Spleen (tissue), 11 donors: ENCODE measurements around the gene SASS6. TPM values are rescaled to one million over a fixed set of nuclear protein-coding genes. Genes with fewer than 3 reads are reported as not detected.
A peak's percentile ranks its signal among the peaks of the same experiment; 100 is the strongest.

Experiments
- DNase-seq: peaks from one replicate; pipeline ENCODE4 v3.0.0-alpha.2; 2020
- H3K27ac ChIP-seq, 8 donors: fragments of 200-600 bp; sonication (generic) in 7 of 8; 1 replicate in 4 of 8; 2 replicates in 4 of 8; pipeline versions ENCODE4 v1.5.0 to v1.8.0; 2016 to 2021; ENCODE audit warnings: inconsistent platforms in 4 of 8, mild to moderate bottlenecking in 4 of 8, moderate library complexity in 1 of 8
- H3K27me3 ChIP-seq, 7 donors: fragments of 200-600 bp; sonication (generic) in 6 of 7; replicated peaks in 1 of 7; 1 replicate in 4 of 7; 2 replicates in 3 of 7; pipeline versions ENCODE4 v1.5.0 to v1.8.0; 2016 to 2021; ENCODE audit warnings: inconsistent platforms in 3 of 7, mild to moderate bottlenecking in 1 of 7
- H3K36me3 ChIP-seq, 6 donors: fragments of 200-600 bp; sonication (generic) in 5 of 6; 1 replicate in 4 of 6; 2 replicates in 2 of 6; pipeline versions ENCODE4 v1.5.0 to v1.8.0; 2016 to 2021; ENCODE audit warnings: inconsistent platforms in 2 of 6
- H3K4me1 ChIP-seq, 6 donors: fragments of 200-600 bp; sonication (generic) in 5 of 6; 1 replicate in 3 of 6; 2 replicates in 3 of 6; pipeline versions ENCODE4 v1.5.0 to v1.8.0; 2016 to 2021; ENCODE audit warnings: inconsistent platforms in 3 of 6
- H3K4me3 ChIP-seq, 8 donors: fragments of 200-600 bp; sonication (generic) in 7 of 8; 1 replicate in 4 of 8; 2 replicates in 4 of 8; pipeline versions ENCODE4 v1.5.0 to v1.8.0; 2016 to 2021; ENCODE audit warnings: inconsistent platforms in 4 of 8, mild to moderate bottlenecking in 4 of 8, moderate library complexity in 2 of 8
- H3K9me3 ChIP-seq, 8 donors: fragments of 200-600 bp; sonication (generic) in 7 of 8; 1 replicate in 4 of 8; 2 replicates in 4 of 8; pipeline versions ENCODE4 v1.5.0 to v1.8.0; 2016 to 2021; ENCODE audit warnings: inconsistent platforms in 4 of 8
- CTCF ChIP-seq, 11 experiments: fragments of 200-600 bp in 7 of 11; fragments of 450-650 bp in 4 of 11; sonication (generic) in 4 of 11; IDR thresholded peaks in 8 of 11; conservative IDR thresholded peaks in 3 of 11; 1 replicate in 7 of 11; 2 replicates in 4 of 11; pipeline versions ENCODE4 v1.4.0 to v1.8.0; 2016 to 2021; ENCODE audit warnings: antibody characterized with exemption in 11 of 11, inconsistent platforms in 4 of 11, mild to moderate bottlenecking in 1 of 11
- POLR2A ChIP-seq, 3 donors: fragments of 450-650 bp; IDR thresholded peaks; one replicate each; pipeline ENCODE4 v1.5.1; 2017; ENCODE audit warnings: antibody characterized with exemption in 3 of 3, mild to moderate bottlenecking in 1 of 3
- POLR2AphosphoS5 ChIP-seq, 3 donors: sonication (generic); formaldehyde crosslinking; IDR thresholded peaks; one replicate each; pipeline ENCODE4 v1.5.1; 2017; ENCODE audit warnings: antibody characterized with exemption in 3 of 3
- WGBS, 5 donors: extraction: QIAGEN DNeasy Blood & Tissue Kit in 3 of 5; methylation state at CpG; one replicate each; pipeline versions ENCODE4 v1.1.5 to v1.1.7; 2013 to 2018; 5-methylcytosine and 5-hydroxymethylcytosine counted together
- intact Hi-C: fragments of 100-400 bp; cut with DNase I; formaldehyde crosslinking; loops from one replicate; pipeline ENCODE4 v1.15.0; 2023; ENCODE audit warnings: low total_unique reads
- polyA plus RNA-seq, 3 donors: library from polyadenylated mRNA; stranded (reverse); fragments of 200-250 nt; gene quantifications; one replicate each; pipeline ENCODE4 v1.2.1, GENCODE V29; 2013
- total RNA-seq, 7 donors: library from RNA; depleted of rRNA in 3 of 7; stranded (reverse); fragments of >200 nt in 3 of 7; fragmentation: NEBNext Ultra II Directional in 4 of 7; extraction: Animal tissue kit (Norgen Biotek cat#: 25700) in 4 of 7; gene quantifications; one replicate each; pipeline versions ENCODE4 v1.1.0 to v1.2.1, GENCODE V29; 2016 to 2021
- donor health status: healthy with polysubstance abuse.
- donor health status: DM: no; HTN: no; CAD: no; lungs with moderate emphysema.
- donor health status: DM: no; HTN: no; CAD: no.
- donor health status: Bipolar disorder and iron deficiency.
- donor health status: healthy.
- donor health status: DM: no; HTN: no; CAD: no.
- donor health status: DM: yes; HTN: yes; CAD: no.

SASS6 gene
- total and polyA plus RNA-seq, 10 donors = 2.7 to 9.2 (median 4.2) TPM

GRCh38 chr1:100131623-100132022, 1.1 kb downstream of the SASS6 start:
- no peak for TF ChIP-seq CTCF (IDR thresholded peaks at IDR 0.05 in 8 of 11, conservative IDR thresholded peaks at IDR 0.05 in 3 of 11)
- no peak for TF ChIP-seq POLR2AphosphoS5 (IDR thresholded peaks at IDR 0.05)
- TF ChIP-seq POLR2A (IDR thresholded peaks at IDR 0.05) = no peak
- no peaks in the 10 kb centered on the region for H3K9me3 ChIP-seq
- peaks cover 18 to 59% (median 41%) of the 10 kb centered on the region in 6 donors for H3K4me1 ChIP-seq
- peaks cover 0 to 3% (median under 1%) of the 10 kb centered on the region in 6 donors for H3K36me3 ChIP-seq
- 80 to 85% (median 82%) methylated on average over 8 of the region's 8 CpGs for WGBS, 5 donors
- no peaks in the 10 kb centered on the region for H3K27me3 ChIP-seq
- no peak overlapping the region for H3K27ac ChIP-seq
- intact Hi-C loops = loop anchor here (10.0 kb wide), 2 partner anchors 143 to 223 kb away; partner anchors contain the start of gene CDC14A
- DNase-seq = no peak
- peak overlapping the region in 5 of 8 donors; percentile 77 to 94 (median 79) for H3K4me3 ChIP-seq

- no peaks in the 10 kb centered on the region for H3K27me3 ChIP-seq
- H3K27ac ChIP-seq = no peak overlapping the region
- intact Hi-C loops = loop anchor here (10.0 kb wide), 2 partner anchors 144 to 224 kb away; partner anchors contain the start of gene CDC14A
- H3K4me1 ChIP-seq = peaks cover 18 to 49% (median 35%) of the 10 kb centered on the region in 6 donors
- H3K36me3 ChIP-seq = no peaks in the 10 kb centered on the region
- no peak overlapping the region for H3K4me3 ChIP-seq
- no peaks in the 10 kb centered on the region for H3K9me3 ChIP-seq
- whole genome bisulfite sequencing, 5 donors = 71 to 84% (median 79%) methylated on average over 5 of the region's 5 CpGs
- DNase-seq = no peak
- no peak for TF ChIP-seq CTCF (IDR thresholded peaks at IDR 0.05 in 8 of 11, conservative IDR thresholded peaks at IDR 0.05 in 3 of 11)
- TF ChIP-seq POLR2A (IDR thresholded peaks at IDR 0.05) = no peak
- no peak for TF ChIP-seq POLR2AphosphoS5 (IDR thresholded peaks at IDR 0.05)
These were observed 2.1 kb downstream of the SASS6 start for GRCh38 chr1:100130552-100131077.

- H3K9me3 ChIP-seq = no peaks in the 10 kb centered on the region
- no peak for DNase-seq
- intact Hi-C loops = no loop called here
- H3K27me3 ChIP-seq = no peaks in the 10 kb centered on the region
- H3K27ac ChIP-seq = no peak overlapping the region
- peaks cover 0 to 28% (median 0%) of the 10 kb centered on the region in 6 donors for H3K36me3 ChIP-seq
- WGBS, 5 donors = 77 to 86% (median 78%) methylated on average over 1 of the region's 1 CpG
- no peak overlapping the region for H3K4me3 ChIP-seq
- H3K4me1 ChIP-seq = peaks cover 5 to 23% (median 15%) of the 10 kb centered on the region in 6 donors
- TF ChIP-seq CTCF (IDR thresholded peaks at IDR 0.05 in 8 of 11, conservative IDR thresholded peaks at IDR 0.05 in 3 of 11) (no peak), POLR2AphosphoS5 (IDR thresholded peaks at IDR 0.05) (no peak), POLR2A (IDR thresholded peaks at IDR 0.05) (no peak)
These were observed 5.5 kb downstream of the SASS6 start for GRCh38 chr1:100127226-100127625.

GRCh38 chr1:100122177-100122576, 10.6 kb downstream of the SASS6 start:
- Histone ChIP-seq H3K4me1 (no peaks in the 10 kb centered on the region), H3K9me3 (no peaks in the 10 kb centered on the region), H3K4me3 (no peak overlapping the region), H3K27ac (no peak overlapping the region), H3K36me3 (peaks cover 0 to 66% (median 6%) of the 10 kb centered on the region in 6 donors), H3K27me3 (no peaks in the 10 kb centered on the region)
- intact Hi-C loops = no loop called here
- DNase-seq = no peak
- WGBS, 5 donors = 85 to 93% (median 92%) methylated on average over 1 of the region's 1 CpG
- TF ChIP-seq POLR2AphosphoS5 (IDR thresholded peaks at IDR 0.05) (no peak), CTCF (IDR thresholded peaks at IDR 0.05 in 8 of 11, conservative IDR thresholded peaks at IDR 0.05 in 3 of 11) (no peak), POLR2A (IDR thresholded peaks at IDR 0.05) (no peak)
